Hair follicle dermal papilla cell (primary cell): ENCODE data around the gene RAB5A. TPM values are rescaled to one million over a fixed set of nuclear protein-coding genes. Genes with fewer than 3 reads are reported as not detected.

Experiments
- small RNA-seq: library from RNA; depleted of rRNA; stranded (forward); fragments of <200 nt; gene quantifications from one replicate; pipeline ENCODE3, GENCODE V24; 2012
- total RNA-seq: library from RNA; depleted of rRNA; stranded (reverse); fragments of >200 nt; gene quantifications from 2 replicates; pipeline ENCODE4 v1.2.3, GENCODE V29; 2012

The RAB5A gene
- 55.4 and 81.3 TPM in 2 replicates for total RNA-seq

GRCh38 chr3:19946832-19947548 is at the start of gene RAB5A:
Gene RAB5A (plus strand): TSS chr3:19947097. CDS start chr3:19950899, 3,802 bp downstream.

GRCh38 chr3:19934098-19934566 is 12.8 kb upstream of the RAB5A start, which contains the start of gene EFHB:
Gene EFHB (minus strand): TSS chr3:19934217. CDS start chr3:19934018, 199 bp downstream.

GRCh38 chr3:20012164-20012563 is 65.3 kb downstream of the RAB5A start, which contains the start of gene PP2D1:
Gene PP2D1 (minus strand): TSS chr3:20012264. CDS start chr3:20012072, 192 bp downstream.

Small RNAs within 50 kb of the gene (small RNA-seq; reads per million reads assigned to genes)
- not detected for gene RNU4-85P
- not detected for gene RPL39P18

Other genes with a start within 250 kb of the RAB5A start
- under 0.01 and 0.97 TPM in 2 replicates for gene EFHB, start 12.9 kb upstream of the RAB5A start, total RNA-seq
- gene PP2D1, start 65.2 kb downstream of the RAB5A start, total RNA-seq = not detected in 2 replicates
- gene KAT2B, start 93.3 kb downstream of the RAB5A start, total RNA-seq = 13.8 and 14.4 TPM in 2 replicates
- gene SGO1, start 239.1 kb downstream of the RAB5A start, total RNA-seq = 0.81 and 1.6 TPM in 2 replicates